Adrenal gland (tissue), 12 donors: ENCODE measurements around the gene IL1RAPL2. TPM values are rescaled to one million over a fixed set of nuclear protein-coding genes. Genes with fewer than 3 reads are reported as not detected.
A peak's percentile ranks its signal among the peaks of the same experiment; 100 is the strongest.

Source experiments
- DNase-seq, 7 donors: peaks; one replicate each; pipeline ENCODE4 v3.0.0-alpha.2; 2019 to 2020
- H3K27ac ChIP-seq, 5 donors: fragments of 200-600 bp; sonication (generic) in 4 of 5; 1 replicate in 3 of 5; 2 replicates in 2 of 5; pipeline versions ENCODE4 v1.5.1 to v1.8.0; 2016 to 2020; ENCODE audit warnings: mild to moderate bottlenecking in 1 of 5
- H3K27me3 ChIP-seq: fragments of 200-600 bp; 2 replicates; pipeline ENCODE4 v1.8.0; 2021
- H3K36me3 ChIP-seq, 2 donors: fragments of 200-600 bp; replicated peaks in 1 of 2; 1 replicate in 1 of 2; 2 replicates in 1 of 2; pipeline versions ENCODE4 v1.5.1 to v1.8.0; 2018 to 2022
- H3K4me1 ChIP-seq, 2 donors: fragments of 200-600 bp; replicated peaks in 1 of 2; 1 replicate in 1 of 2; 2 replicates in 1 of 2; pipeline versions ENCODE4 v1.5.1 to v1.8.0; 2018 to 2021
- H3K4me3 ChIP-seq, 4 donors: fragments of 200-600 bp; sonication (generic) in 3 of 4; one replicate each; pipeline ENCODE4 v1.5.1; 2016 to 2018
- H3K9me3 ChIP-seq, 3 donors: fragments of 200-600 bp; sonication (generic) in 1 of 3; replicated peaks in 1 of 3; 1 replicate in 2 of 3; 2 replicates in 1 of 3; pipeline versions ENCODE4 v1.5.1 to v1.8.0; 2016 to 2021
- POLR2A ChIP-seq, 2 donors: fragments of 450-650 bp; IDR thresholded peaks; one replicate each; pipeline ENCODE4 v1.6.1; 2017; ENCODE audit warnings: antibody characterized with exemption in 2 of 2, mild to moderate bottlenecking in 2 of 2, moderate library complexity in 1 of 2
- WGBS, 4 donors: extraction: QIAGEN DNeasy Blood & Tissue Kit in 2 of 4; methylation state at CpG; one replicate each; pipeline versions ENCODE4 v1.1.5 to v1.1.7; 2013 to 2017; 5-methylcytosine and 5-hydroxymethylcytosine counted together
- intact Hi-C, 2 donors: fragments of 100-400 bp; cut with DNase I; formaldehyde crosslinking; loops; one replicate each; pipeline versions ENCODE4 v1.14.1 to v1.15.0; 2022 to 2023
- polyA plus RNA-seq, 3 donors: library from polyadenylated mRNA; stranded (reverse); fragments of 200-250 nt in 2 of 3; fragments of 350-450 nt in 1 of 3; fragmentation: Illumina TruSeq in 1 of 3; extraction: RNeasy Lipid Tissue Mini Kit (QIAGEN cat#74804) in 1 of 3; gene quantifications; one replicate each; pipeline ENCODE4 v1.2.3, GENCODE V29; 2013 to 2014
- total RNA-seq, 9 donors: library from RNA; depleted of rRNA in 4 of 9; stranded (reverse); fragments of >200 nt in 4 of 9; fragments of 120-200 nt in 1 of 9; fragmentation: NEBNext Ultra II Directional in 1 of 9; extraction: Animal tissue kit (Norgen Biotek cat#: 25700) in 1 of 9; gene quantifications; one replicate each; pipeline versions ENCODE4 v1.1.0 to v1.2.4, GENCODE V29; 2013 to 2023
- TF ChIP-seq, protein P1 (sequence below), 6 experiments: fragments of 450-650 bp in 4 of 6; fragments of 200-600 bp in 2 of 6; sonication (generic) in 1 of 6; IDR thresholded peaks; 1 replicate in 5 of 6; 2 replicates in 1 of 6; pipeline versions ENCODE4 v1.5.1 to v1.8.0; 2016 to 2021; ENCODE audit warnings: antibody characterized with exemption in 6 of 6, mild to moderate bottlenecking in 2 of 6, moderate library complexity in 1 of 6
- donor health status: healthy with polysubstance abuse.
- donor health status: Bipolar disorder and iron deficiency.
- donor health status: DM: yes; HTN: yes; CAD: no.
- donor health status: DM: no; HTN: no; CAD: no.
- donor health status: DM: no; HTN: no; CAD: no.
- donor health status: DM: yes; HTN: yes; CAD: no.

Gene IL1RAPL2
- total and polyA plus RNA-seq, 12 donors: 0.27 to 8.4 (median 0.64) TPM; not detected in 5

GRCh38 chrX:105635794-105636193, 1069.8 kb downstream of the IL1RAPL2 start:
- Histone ChIP-seq H3K27me3 (no peaks in the 10 kb centered on the region), H3K36me3 (no peaks in the 10 kb centered on the region), H3K27ac (no peak overlapping the region), H3K4me1 (no peaks in the 10 kb centered on the region), H3K9me3 (no peaks in the 10 kb centered on the region), H3K4me3 (no peak overlapping the region)
- no peak for DNase-seq
- TF ChIP-seq, protein P1, sequence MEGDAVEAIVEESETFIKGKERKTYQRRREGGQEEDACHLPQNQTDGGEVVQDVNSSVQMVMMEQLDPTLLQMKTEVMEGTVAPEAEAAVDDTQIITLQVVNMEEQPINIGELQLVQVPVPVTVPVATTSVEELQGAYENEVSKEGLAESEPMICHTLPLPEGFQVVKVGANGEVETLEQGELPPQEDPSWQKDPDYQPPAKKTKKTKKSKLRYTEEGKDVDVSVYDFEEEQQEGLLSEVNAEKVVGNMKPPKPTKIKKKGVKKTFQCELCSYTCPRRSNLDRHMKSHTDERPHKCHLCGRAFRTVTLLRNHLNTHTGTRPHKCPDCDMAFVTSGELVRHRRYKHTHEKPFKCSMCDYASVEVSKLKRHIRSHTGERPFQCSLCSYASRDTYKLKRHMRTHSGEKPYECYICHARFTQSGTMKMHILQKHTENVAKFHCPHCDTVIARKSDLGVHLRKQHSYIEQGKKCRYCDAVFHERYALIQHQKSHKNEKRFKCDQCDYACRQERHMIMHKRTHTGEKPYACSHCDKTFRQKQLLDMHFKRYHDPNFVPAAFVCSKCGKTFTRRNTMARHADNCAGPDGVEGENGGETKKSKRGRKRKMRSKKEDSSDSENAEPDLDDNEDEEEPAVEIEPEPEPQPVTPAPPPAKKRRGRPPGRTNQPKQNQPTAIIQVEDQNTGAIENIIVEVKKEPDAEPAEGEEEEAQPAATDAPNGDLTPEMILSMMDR (IDR thresholded peaks at IDR 0.05): no peak
- TF ChIP-seq POLR2A (IDR thresholded peaks at IDR 0.05): no peak
- intact Hi-C loops: no loop called here

GRCh38 chrX:105636667-105637066, 1070.7 kb downstream of the IL1RAPL2 start:
- no peak for DNase-seq
- TF ChIP-seq, protein P1 (IDR thresholded peaks at IDR 0.05): no peak
- TF ChIP-seq POLR2A (IDR thresholded peaks at IDR 0.05): no peak
- Histone ChIP-seq H3K27me3 (no peaks in the 10 kb centered on the region), H3K4me1 (no peaks in the 10 kb centered on the region), H3K9me3 (no peaks in the 10 kb centered on the region), H3K36me3 (no peaks in the 10 kb centered on the region), H3K27ac (no peak overlapping the region), H3K4me3 (no peak overlapping the region)
- intact Hi-C loops: no loop called here
- WGBS, 4 donors: 57 to 79% (median 74%) methylated on average over 1 of the region's 1 CpG

- intact Hi-C loops: no loop called here
- Histone ChIP-seq H3K9me3 (no peaks in the 10 kb centered on the region), H3K27ac (no peak overlapping the region), H3K27me3 (peaks cover 6% of the 10 kb centered on the region), H3K36me3 (no peaks in the 10 kb centered on the region), H3K4me1 (no peaks in the 10 kb centered on the region), H3K4me3 (no peak overlapping the region)
- 35 to 46% (median 43%) methylated on average over 5 of the region's 5 CpGs for WGBS, 4 donors
- peak in 5 of 7 donors; percentile 18 to 51 (median 40) for DNase-seq
- TF ChIP-seq POLR2A (IDR thresholded peaks at IDR 0.05): no peak
Observed at GRCh38 chrX:105645667-105646357, 1079.8 kb downstream of the IL1RAPL2 start.

GRCh38 chrX:105646592-105647372, 1080.8 kb downstream of the IL1RAPL2 start:
- no peak for DNase-seq
- Histone ChIP-seq H3K36me3 (no peaks in the 10 kb centered on the region), H3K27ac (no peak overlapping the region), H3K27me3 (peaks cover 6% of the 10 kb centered on the region), H3K9me3 (no peaks in the 10 kb centered on the region), H3K4me1 (no peaks in the 10 kb centered on the region), H3K4me3 (no peak overlapping the region)
- 83 to 95% (median 91%) methylated on average over 12 to 17 of the region's 17 CpGs for WGBS, 4 donors
- TF ChIP-seq POLR2A (IDR thresholded peaks at IDR 0.05): no peak
- TF ChIP-seq, protein P1 (IDR thresholded peaks at IDR 0.05): no peak
- intact Hi-C loops: no loop called here
